AML-193 (cell line): ENCODE data around the gene ADGRD2.

ENCODE experiments used
- DNase-seq, 2 experiments: peaks; one replicate each; lab custom pipeline; 2025; lab: John Stamatoyannopoulos, UW

The ADGRD2 gene

GRCh38 chr9:124438091-124438490, 12.2 kb upstream of the ADGRD2 start:
- no peak for DNase-seq

DNA sequence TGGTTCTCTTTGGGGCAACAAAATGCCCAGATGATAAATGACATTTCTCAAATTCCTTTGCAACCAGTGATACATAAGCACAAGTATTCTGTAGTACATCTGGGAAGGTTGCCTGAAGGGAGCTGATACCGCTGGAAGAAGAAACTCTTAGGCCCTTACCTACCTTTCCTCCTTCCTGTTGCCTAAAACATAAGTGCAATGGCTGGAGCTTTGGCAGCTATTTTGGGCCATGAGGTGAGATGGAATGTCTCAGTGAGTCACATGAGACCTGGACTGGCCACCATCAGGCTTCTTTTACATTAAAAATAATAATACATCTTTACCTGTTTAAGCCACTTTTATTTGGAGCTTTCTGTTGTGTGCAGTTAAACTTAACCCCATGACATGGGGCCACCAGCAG, 11.2 kb upstream of the ADGRD2 start:
- no peak for DNase-seq

GRCh38 chr9:124439686-124440243, 10.5 kb upstream of the ADGRD2 start:
- DNase-seq = no peak

GRCh38 chr9:124440786-124441185, 9.5 kb upstream of the ADGRD2 start:
- DNase-seq = no peak

- DNase-seq = no peak
Measured at GRCh38 chr9:124441291-124441690, 9.0 kb upstream of the ADGRD2 start.

GRCh38 chr9:124442379-124442778, 7.9 kb upstream of the ADGRD2 start:
- DNase-seq = no peak

- DNase-seq = no peak
Measured at GRCh38 chr9:124442826-124443225, 7.4 kb upstream of the ADGRD2 start.

DNA sequence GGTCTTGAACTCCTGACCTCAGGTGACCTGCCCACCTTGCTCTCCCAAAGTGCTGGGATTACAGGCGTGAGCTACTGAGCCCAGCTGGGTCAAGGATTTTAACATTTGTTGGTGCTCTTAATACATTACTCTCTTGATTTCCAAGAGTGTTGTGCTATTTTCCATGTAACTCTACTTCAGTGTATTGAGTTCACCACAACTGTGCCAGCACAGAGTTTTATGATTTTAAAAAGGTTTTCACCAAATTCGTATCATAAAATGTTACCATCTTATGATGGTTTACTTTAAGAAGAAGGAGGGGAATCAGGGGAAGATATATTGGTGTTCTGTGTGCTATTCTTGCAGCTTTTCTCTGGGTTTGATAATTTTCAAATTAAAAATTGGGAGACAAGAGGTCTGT, 6.6 kb upstream of the ADGRD2 start:
- no peak for DNase-seq

DNA sequence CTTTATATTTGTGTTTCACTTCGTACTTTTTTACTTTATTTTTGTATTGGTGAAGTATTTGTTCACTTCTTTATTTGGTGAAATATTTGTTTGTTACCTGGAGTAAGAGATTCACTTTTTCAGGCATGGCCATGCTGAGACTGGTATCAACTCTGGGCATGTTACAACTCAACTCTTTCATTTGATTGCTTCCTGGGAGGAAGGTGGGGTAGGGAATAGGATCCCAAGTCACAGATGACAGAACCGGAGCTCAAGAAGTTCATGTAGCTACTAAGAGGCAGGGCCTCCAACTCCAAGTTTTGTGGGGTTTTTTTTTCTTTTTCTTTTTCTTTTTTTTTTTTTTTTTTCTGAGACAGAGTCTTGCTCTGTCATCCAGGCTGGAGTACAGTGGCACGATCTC, 6.1 kb upstream of the ADGRD2 start:
- DNase-seq = no peak

DNA sequence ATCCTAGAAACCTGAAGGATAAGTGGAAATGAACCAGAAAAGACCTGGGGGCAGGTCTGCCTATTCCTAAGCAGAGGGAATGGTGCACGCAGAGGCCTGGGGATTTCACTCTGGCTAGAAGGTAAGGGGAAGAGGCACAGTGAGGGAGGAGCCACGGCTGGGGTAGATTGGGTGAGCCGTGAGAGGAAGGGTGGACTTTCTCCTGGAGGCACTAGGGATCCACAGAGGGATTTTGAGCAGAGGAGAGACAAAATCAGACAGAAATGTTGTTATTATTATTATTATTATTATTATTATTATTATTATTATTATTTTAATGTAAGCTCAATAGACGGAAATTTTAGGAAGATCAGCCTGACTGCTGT, 3.0 kb upstream of the ADGRD2 start:
- DNase-seq = no peak

GRCh38 chr9:124448019-124448418, 2.2 kb upstream of the ADGRD2 start:
- DNase-seq = no peak

GRCh38 chr9:124449381-124450151, 685 bp upstream of the ADGRD2 start:
- no peak for DNase-seq

GRCh38 chr9:124450931-124451661, 845 bp downstream of the ADGRD2 start:
- DNase-seq = no peak

- no peak for DNase-seq
Measured at GRCh38 chr9:124452326-124452725, 2.1 kb downstream of the ADGRD2 start.

GRCh38 chr9:124452841-124453585, 2.8 kb downstream of the ADGRD2 start:
- DNase-seq = no peak

GRCh38 chr9:124453586-124454191, 3.4 kb downstream of the ADGRD2 start:
- DNase-seq = no peak

DNA sequence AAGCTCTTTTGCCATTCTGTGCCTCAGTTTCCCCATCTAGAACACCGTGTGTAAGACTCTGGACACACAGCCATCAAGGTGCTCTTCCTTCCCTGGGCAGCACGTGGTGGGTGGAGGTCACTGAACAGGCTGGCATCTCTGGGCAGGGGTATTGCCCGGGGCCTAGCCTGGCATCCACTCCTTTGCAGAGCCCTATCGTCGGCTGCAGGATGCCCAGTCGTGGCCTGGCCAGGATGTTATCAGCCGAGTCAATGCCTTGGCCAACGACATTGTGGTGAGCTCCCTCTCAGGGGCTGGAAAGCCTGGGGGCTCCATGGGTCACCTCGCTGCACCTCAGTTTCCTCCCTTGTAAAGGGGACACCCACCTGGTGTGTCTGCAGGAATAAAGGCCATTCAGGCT, 4.0 kb downstream of the ADGRD2 start:
- DNase-seq = no peak

- no peak for DNase-seq
Measured at GRCh38 chr9:124454791-124455443, 4.7 kb downstream of the ADGRD2 start.

DNA sequence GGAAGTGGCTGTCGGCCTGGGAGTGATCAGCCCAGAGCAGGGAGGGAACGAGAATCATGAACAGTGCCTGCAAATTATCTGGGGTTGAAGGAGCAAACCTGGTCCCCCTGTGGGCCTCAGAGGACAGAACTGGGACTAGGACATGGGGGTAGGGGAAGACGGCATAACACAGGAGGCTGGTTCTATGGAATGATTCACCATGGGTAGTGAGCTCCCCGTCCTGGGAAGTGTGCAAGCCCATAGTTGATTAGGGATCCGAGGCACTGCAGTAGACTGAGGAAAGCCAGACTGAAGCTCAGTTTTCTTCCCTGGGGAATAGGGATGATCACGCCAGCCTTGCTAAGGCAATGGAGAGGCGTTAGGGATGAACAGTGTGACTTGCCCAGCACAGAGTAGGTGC, 5.6 kb downstream of the ADGRD2 start:
- no peak for DNase-seq

DNA sequence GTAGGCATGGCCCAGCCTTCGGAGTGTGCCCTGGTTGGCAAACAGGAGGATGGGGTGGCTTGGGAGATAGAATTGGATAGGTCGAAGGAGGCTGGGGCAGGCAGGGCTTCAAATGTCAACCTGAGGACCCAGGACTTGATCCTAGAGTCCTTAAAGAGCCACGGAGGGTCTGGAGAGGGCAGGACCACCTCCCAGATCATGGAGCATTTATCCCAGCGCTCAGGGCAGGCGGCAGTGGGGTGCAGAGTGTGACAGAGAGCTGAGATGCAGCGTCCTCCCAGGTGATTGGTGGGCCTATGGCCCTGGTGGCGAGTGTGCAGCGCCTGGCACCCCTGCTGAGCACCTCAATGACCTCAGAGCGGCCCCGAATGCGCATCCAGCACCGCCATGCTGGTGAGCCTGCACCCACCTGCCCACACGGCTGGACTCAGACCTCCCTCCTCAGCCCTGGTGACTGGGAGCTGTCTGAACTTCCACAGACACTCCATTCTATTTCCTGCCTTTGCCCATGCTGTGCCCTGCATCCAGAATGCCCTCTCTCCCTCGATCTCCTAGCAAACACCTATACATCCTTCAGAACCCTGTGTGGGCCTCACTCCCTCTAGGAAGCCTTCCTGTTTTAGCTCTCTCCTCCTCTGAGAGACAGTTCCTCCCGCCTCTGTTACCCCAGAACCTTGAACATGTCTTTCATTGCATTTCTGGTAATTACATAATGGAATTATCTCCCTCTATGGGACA, 6.3 kb downstream of the ADGRD2 start:
- DNase-seq = no peak
